Astrocyte (in vitro differentiated cells and primary cell): ENCODE data around the gene CDK14. TPM values are rescaled to one million over a fixed set of nuclear protein-coding genes. Genes with fewer than 3 reads are reported as not detected.

Experiments
- DNase-seq: peaks from one replicate; pipeline ENCODE4 v3.0.0-alpha.2; 2010; ENCODE audit warnings: low read depth
- FAIRE-seq: peaks from 2 replicates; lab custom pipeline; 2011; peaks lifted over from hg19 to GRCh38; lab: Jason Lieb, UNC
- H2AFZ ChIP-seq: 2 replicates; pipeline ENCODE4 v1.6.0; 2012; ENCODE audit warnings: low read depth, low read length, inconsistent platforms
- H3K27ac ChIP-seq: 2 replicates; pipeline ENCODE4 v1.5.1; 2011; ENCODE audit warnings: low read depth, low read length, inconsistent platforms
- H3K27me3 ChIP-seq: 2 replicates; pipeline ENCODE4 v1.6.0; 2011; ENCODE audit warnings: low read length, inconsistent platforms; ENCODE audit not compliant: insufficient read depth
- H3K36me3 ChIP-seq: 2 replicates; pipeline ENCODE4 v1.5.1; 2011; ENCODE audit warnings: low read length, inconsistent platforms; ENCODE audit not compliant: insufficient read depth
- H3K4me1 ChIP-seq: 2 replicates; pipeline ENCODE4 v1.5.1; 2011; ENCODE audit warnings: low read length, inconsistent platforms; ENCODE audit not compliant: insufficient read depth
- H3K4me2 ChIP-seq: 2 replicates; pipeline ENCODE4 v1.6.0; 2012; ENCODE audit warnings: low read length, inconsistent platforms
- H3K4me3 ChIP-seq: 2 replicates; pipeline ENCODE4 v1.5.1; 2011; ENCODE audit warnings: low read depth, mild to moderate bottlenecking, low read length, inconsistent platforms; ENCODE audit not compliant: insufficient read depth
- H3K79me2 ChIP-seq: 2 replicates; pipeline ENCODE4 v1.6.0; 2012; ENCODE audit warnings: mild to moderate bottlenecking, low read length, inconsistent platforms; ENCODE audit not compliant: insufficient read depth
- H3K9ac ChIP-seq: 2 replicates; pipeline ENCODE4 v1.6.0; 2012; ENCODE audit warnings: mild to moderate bottlenecking, low read length, inconsistent platforms
- H3K9me3 ChIP-seq: 2 replicates; pipeline ENCODE4 v1.5.1; 2012; ENCODE audit warnings: low read depth, mild to moderate bottlenecking, low read length, inconsistent platforms; ENCODE audit not compliant: insufficient read depth
- H4K20me1 ChIP-seq: 2 replicates; pipeline ENCODE4 v1.6.0; 2012; ENCODE audit warnings: low read length, inconsistent platforms; ENCODE audit not compliant: insufficient read depth
- H3K27ac Mint-ChIP-seq: one replicate; pipeline ENCODE4 v1.8.0; 2021; ENCODE audit warnings: mild to moderate bottlenecking, mixed read lengths; ENCODE audit not compliant: unreplicated experiment
- H3K27me3 Mint-ChIP-seq: one replicate; pipeline ENCODE4 v1.8.0; 2021; ENCODE audit warnings: low read depth, mixed read lengths; ENCODE audit not compliant: unreplicated experiment
- H3K36me3 Mint-ChIP-seq: one replicate; pipeline ENCODE4 v1.8.0; 2021; ENCODE audit warnings: low read depth, mixed read lengths; ENCODE audit not compliant: unreplicated experiment
- H3K4me1 Mint-ChIP-seq: one replicate; pipeline ENCODE4 v1.8.0; 2021; ENCODE audit warnings: low read depth, mixed read lengths; ENCODE audit not compliant: unreplicated experiment
- H3K4me3 Mint-ChIP-seq: one replicate; pipeline ENCODE4 v1.8.0; 2021; ENCODE audit warnings: mild to moderate bottlenecking, moderate library complexity, mixed read lengths; ENCODE audit not compliant: unreplicated experiment
- H3K9me3 Mint-ChIP-seq: one replicate; pipeline ENCODE4 v1.8.0; 2021; ENCODE audit warnings: mild to moderate bottlenecking, mixed read lengths; ENCODE audit not compliant: unreplicated experiment
- CTCF ChIP-seq: IDR thresholded peaks from 2 replicates; pipeline ENCODE4 v1.5.1; 2011; ENCODE audit warnings: low read depth, mild to moderate bottlenecking, inconsistent platforms, low read length, moderate library complexity; ENCODE audit not compliant: insufficient read depth
- EZH2 ChIP-seq: IDR thresholded peaks from 2 replicates; pipeline ENCODE4 v1.6.1; 2012; ENCODE audit warnings: mild to moderate bottlenecking, low read length, inconsistent platforms; ENCODE audit not compliant: insufficient read depth
- total RNA-seq: library from RNA; stranded (reverse); gene quantifications from 2 replicates; pipeline ENCODE4 v1.2.1, GENCODE V29; 2021

CDK14 gene
- total RNA-seq, 1 donor from 2014 or later: 30.2 TPM

DNA sequence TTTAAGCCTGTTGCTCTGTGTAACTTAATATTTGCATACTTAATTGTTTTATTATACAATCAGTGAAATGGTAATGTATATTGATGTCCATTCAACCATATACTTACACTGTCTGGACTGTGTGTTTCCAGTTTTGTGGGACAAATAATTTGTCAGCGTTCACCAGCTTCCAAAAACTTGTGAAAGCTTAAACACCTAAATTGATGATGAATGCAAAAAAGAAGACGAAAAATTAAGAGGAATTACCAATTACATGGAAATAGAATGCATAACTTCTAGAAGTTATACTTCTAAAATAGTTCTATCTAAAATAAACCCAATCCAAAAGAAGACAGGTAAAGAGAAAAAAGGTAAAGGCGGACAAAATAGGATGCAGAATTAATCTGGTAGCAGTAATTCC is 513.1 kb downstream of the CDK14 start:
- TF ChIP-seq EZH2: no peak
- TF ChIP-seq CTCF: no peak
- H3K36me3 ChIP-seq: no peaks in the 10 kb centered on the region
- H3K27me3 Mint-ChIP-seq: no peaks in the 10 kb centered on the region
- no peaks in the 10 kb centered on the region for H3K27me3 ChIP-seq
- H3K4me3 Mint-ChIP-seq: no peak overlapping the region
- H3K4me1 ChIP-seq: no peaks in the 10 kb centered on the region
- H3K4me3 ChIP-seq: no peak overlapping the region
- peaks cover 6% of the 10 kb centered on the region for H3K4me1 Mint-ChIP-seq
- H3K9me3 Mint-ChIP-seq: no peaks in the 10 kb centered on the region
- H3K27ac ChIP-seq: no peak overlapping the region
- no peak overlapping the region for H3K4me2 ChIP-seq
- H4K20me1 ChIP-seq: no peaks in the 10 kb centered on the region
- DNase-seq: no peak
- H3K79me2 ChIP-seq: no peaks in the 10 kb centered on the region
- FAIRE-seq: no peak
- no peak overlapping the region for H2AFZ ChIP-seq
- H3K9me3 ChIP-seq: no peaks in the 10 kb centered on the region
- no peak overlapping the region for H3K9ac ChIP-seq
- H3K36me3 Mint-ChIP-seq: no peaks in the 10 kb centered on the region
- H3K27ac Mint-ChIP-seq: no peak overlapping the region

DNA sequence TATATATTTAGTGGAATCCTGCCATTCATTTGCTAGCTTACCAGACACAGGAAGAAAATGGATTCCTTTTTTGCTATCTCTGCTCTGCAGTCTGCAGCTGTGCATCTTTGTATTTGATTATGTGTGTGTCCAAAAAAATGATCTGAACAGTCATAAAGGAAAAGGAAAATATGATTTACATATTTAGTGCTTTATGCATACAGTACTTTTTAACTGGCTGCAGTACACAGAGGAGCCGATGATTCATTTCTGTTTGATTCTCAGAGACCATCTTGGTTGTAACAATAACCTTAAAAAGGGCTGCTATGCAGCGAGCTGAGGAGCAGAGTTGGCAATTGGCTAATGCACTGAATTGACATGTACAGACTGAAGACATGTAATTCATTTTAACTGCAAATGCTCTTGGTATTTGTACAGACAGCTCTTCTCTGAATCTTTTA is 516.8 kb downstream of the CDK14 start:
- DNase-seq (peak; percentile 44), FAIRE-seq (peak; percentile 26)
- no peaks in the 10 kb centered on the region for H3K79me2 ChIP-seq
- H3K9ac ChIP-seq: no peak overlapping the region
- no peak overlapping the region for H3K27ac ChIP-seq
- no peaks in the 10 kb centered on the region for H3K27me3 ChIP-seq
- Mint-ChIP-seq H3K36me3 (peaks cover 4% of the 10 kb centered on the region), H3K4me3 (no peak overlapping the region), H3K9me3 (no peaks in the 10 kb centered on the region), H3K4me1 (peaks cover 6% of the 10 kb centered on the region), H3K27ac (no peak overlapping the region), H3K27me3 (no peaks in the 10 kb centered on the region)
- H3K4me1 ChIP-seq: no peaks in the 10 kb centered on the region
- H2AFZ ChIP-seq: no peak overlapping the region
- H3K36me3 ChIP-seq: no peaks in the 10 kb centered on the region
- no peak overlapping the region for H3K4me2 ChIP-seq
- TF ChIP-seq EZH2 (no peak), CTCF (no peak)
- no peak overlapping the region for H3K4me3 ChIP-seq
- H4K20me1 ChIP-seq: no peaks in the 10 kb centered on the region
- no peaks in the 10 kb centered on the region for H3K9me3 ChIP-seq

- H3K4me3 Mint-ChIP-seq: no peak overlapping the region
- Histone ChIP-seq H3K27ac (no peak overlapping the region), H3K4me2 (no peak overlapping the region), H2AFZ (no peak overlapping the region), H3K9ac (no peak overlapping the region), H3K79me2 (no peaks in the 10 kb centered on the region), H3K27me3 (no peaks in the 10 kb centered on the region), H3K36me3 (no peaks in the 10 kb centered on the region), H3K4me3 (no peak overlapping the region), H3K9me3 (no peaks in the 10 kb centered on the region), H3K4me1 (no peaks in the 10 kb centered on the region), H4K20me1 (no peaks in the 10 kb centered on the region)
- H3K36me3 Mint-ChIP-seq: peaks cover 8% of the 10 kb centered on the region
- no peak for FAIRE-seq
- TF ChIP-seq EZH2 (no peak), CTCF (no peak)
- peaks cover 6% of the 10 kb centered on the region for H3K4me1 Mint-ChIP-seq
- no peak overlapping the region for H3K27ac Mint-ChIP-seq
- DNase-seq: no peak
- H3K9me3 Mint-ChIP-seq: no peaks in the 10 kb centered on the region
- H3K27me3 Mint-ChIP-seq: no peaks in the 10 kb centered on the region
These were observed 518.1 kb downstream of the CDK14 start for GRCh38 chr7:91114232-91114631.
